Activated T-helper 1 cell treated with Interleukin-2 at 50 U/mL for 16 hours (primary cell): ENCODE data around the gene ARHGEF39.
A peak's percentile ranks its signal among the peaks of the same experiment; 100 is the strongest.
"Not testable (repeated sequence)": the region's sequence is repeated elsewhere in the genome, so short reads cannot be mapped to it uniquely, and the experiment has no call there.

Experiments used
- DNase-seq: peaks from one replicate; pipeline ENCODE4 v3.0.0-alpha.2; 2020; ENCODE audit warnings: low read depth

ARHGEF39 gene

DNA sequence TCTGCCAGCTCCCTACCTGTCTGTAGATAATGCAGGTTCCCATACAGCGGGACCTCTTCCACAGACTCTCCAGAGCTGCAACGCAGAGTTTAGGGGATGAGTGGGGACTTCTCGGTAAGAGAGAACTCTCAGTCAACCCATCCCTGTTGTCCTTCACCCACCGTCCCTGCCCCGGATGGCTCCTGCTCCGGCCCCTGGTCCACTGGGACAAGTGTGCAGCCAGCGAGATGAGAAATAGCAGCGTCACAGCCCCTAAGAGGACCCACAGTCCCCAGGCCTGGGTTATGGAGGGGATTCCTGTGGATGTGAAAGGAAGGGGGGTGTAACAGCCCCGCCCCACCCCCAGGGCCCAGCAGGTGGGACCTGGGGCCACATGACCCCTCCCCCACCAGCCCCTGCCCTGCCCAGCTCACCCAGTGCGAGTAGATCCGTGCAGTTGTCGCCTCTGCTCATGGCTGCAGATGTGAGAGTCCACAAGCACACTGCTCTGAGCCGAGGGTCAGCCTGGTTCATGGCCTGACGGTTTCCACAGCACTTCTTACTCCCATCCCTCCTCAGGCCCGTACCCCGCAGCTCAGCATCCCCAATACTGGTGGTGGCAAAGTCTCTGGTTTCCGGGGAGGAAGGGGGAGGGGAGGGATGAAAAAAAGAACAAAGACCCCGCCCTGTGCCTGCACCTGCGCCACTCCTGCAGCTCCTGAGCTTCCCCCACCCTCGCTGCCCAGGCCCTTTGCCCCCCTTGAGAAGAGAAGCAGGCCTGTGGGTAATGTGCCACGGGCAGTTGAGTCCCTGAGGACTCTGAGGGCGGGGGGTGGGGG lies 14.4 kb downstream of the ARHGEF39 start, which contains the start of gene SIT1:
Gene SIT1 (minus strand): TSS at position 591 of the 818 bp plus-strand sequence. CDS start 78 bp downstream, at position 513.
- DNase-seq, result no peak

GRCh38 chr9:35649431-35650340 lies 15.3 kb downstream of the ARHGEF39 start:
- DNase-seq, result no peak

DNA sequence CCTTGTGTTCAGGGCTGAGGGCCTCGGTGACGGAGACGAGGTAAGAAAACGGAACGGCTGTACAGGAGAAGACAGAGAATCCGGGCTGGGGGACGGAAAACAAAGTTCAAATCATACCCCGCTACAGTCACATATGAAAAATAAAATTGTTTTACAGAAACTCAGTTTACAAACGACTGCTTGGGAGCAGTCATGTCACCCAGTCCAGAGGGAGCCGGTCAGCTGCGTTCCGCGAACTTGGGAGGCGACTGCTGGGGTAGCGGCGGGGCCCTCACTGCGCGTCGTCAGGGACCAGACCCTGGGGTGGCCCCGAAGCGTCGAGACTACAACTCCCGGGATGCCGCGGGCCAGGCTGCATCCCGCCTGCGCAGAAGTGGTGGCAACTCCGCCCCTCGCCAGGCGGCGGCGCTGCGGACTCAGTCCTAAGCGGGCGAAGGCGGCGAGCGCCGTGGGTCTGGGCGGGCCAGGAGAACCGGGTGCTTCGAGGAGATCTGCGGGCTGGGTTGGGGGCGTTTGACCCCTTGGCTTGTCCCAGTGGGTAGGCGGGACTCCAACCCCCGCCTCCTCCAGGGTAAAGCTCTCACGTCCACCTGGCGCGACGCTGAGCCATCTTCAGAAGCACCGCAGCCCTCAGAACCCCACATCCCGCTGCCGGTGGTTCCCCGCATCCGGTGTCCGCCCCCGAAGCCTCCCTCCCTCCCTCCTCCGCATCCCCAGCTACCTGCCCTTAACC lies 18.3 kb downstream of the ARHGEF39 start:
- DNase-seq, result peak; percentile 81

DNA sequence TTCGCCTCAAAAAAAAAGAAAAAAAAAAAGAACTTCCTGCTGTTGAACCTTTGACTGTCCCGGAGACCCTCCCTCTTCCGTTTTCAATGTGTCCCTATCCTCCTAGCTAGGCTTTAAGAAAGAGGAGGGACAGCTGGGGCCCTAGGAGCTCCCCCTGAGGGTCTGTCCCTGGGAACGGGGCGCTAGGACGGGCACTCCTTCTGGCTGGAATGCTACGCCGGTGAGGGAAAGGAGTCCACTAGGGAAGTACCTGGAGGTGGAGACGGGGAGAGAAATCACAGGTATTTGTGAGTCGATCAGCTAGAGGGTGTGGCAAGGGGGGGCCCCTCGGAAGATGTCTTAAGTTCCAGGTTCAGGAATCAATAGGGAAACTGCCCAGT lies 18.9 kb downstream of the ARHGEF39 start:
- DNase-seq, result no peak

- not testable (repeated sequence) for DNase-seq
Observed at GRCh38 chr9:35645736-35646135, 19.3 kb downstream of the ARHGEF39 start.

GRCh38 chr9:35643046-35643445 lies 21.9 kb downstream of the ARHGEF39 start:
- no peak for DNase-seq

DNA sequence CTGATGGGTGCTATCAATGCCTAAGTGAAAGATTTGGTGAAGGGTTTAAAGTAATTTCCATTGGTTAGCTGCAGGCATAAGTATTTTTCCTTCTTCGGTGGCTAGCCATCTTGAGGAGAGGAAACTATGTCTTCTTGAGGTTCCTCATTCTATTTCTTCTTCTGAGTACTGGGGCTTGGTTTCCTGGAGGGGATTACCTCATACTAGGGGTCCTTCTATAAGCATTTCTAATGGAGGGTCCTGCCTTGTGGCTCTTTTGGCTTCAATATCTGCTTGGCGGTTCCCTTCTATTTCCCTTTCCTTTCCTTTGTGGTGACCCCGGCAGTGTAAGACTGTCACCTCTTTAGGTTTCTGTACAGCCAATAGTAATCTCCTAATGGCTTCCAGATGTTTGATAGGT lies 23.5 kb downstream of the ARHGEF39 start:
- not testable (repeated sequence) for DNase-seq

DNA sequence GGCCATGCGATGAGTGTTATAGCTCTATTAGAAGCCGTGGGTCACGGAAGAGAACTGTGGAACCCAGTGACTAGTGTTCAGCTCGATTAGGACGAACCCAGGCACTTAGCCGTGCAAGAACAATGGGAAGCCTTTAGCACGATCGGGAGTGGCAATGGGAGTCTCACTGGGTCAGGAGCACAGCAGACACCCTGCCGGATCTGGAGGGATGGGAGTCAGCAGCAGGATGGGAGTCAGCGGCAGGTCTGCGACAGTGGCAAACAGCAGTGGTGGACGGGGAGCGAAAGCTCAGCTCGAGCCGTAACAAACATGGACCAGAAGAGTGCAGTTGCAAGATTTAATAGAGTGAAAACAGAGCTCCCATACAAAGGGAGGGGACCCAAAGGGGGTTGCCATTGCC lies 24.6 kb downstream of the ARHGEF39 start:
- not testable (repeated sequence) for DNase-seq

- no peak for DNase-seq
Observed at GRCh38 chr9:35639631-35640030, 25.4 kb downstream of the ARHGEF39 start.

- not testable (repeated sequence) for DNase-seq
Observed at GRCh38 chr9:35639225-35639624, 25.8 kb downstream of the ARHGEF39 start.

DNA sequence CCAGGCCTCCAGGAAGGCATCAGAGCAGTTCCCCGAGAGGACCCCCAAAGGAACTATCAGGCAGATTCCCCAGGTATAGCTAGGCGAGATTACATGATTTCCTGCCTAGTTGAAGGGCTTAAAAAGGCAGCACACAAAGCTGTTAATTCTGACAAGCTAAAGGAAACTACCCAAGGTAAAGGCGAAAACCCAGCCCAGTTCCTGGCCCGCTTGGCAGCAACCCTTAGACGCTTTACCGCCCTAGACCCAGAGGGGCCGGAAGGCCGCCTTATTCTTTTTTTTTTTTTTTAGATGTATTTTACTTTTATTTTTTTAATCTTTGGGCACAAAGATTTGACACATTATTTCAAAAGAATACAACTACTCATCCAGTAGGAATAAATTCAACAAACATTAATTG lies 26.2 kb downstream of the ARHGEF39 start:
- DNase-seq, result not testable (repeated sequence)

GRCh38 chr9:35637427-35637955 lies 27.5 kb downstream of the ARHGEF39 start:
- DNase-seq, result not testable (repeated sequence)

DNA sequence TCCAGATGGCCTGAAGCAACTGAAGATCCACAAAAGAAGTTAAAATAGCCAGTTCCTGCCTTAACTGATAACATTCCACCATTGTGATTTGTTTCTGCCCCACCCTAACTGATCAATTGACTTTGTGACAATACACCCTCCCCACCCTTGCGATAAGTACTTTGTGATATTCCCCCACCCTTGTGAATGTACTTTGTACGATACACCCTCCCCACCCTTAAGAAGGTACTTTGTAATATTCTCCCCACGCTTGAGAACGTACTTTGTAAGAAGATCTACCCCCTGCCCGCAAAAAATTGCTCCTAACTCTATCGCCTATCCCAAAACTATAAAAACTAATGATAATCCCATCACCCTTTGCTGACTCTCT lies 28.1 kb downstream of the ARHGEF39 start:
- not testable (repeated sequence) for DNase-seq

DNA sequence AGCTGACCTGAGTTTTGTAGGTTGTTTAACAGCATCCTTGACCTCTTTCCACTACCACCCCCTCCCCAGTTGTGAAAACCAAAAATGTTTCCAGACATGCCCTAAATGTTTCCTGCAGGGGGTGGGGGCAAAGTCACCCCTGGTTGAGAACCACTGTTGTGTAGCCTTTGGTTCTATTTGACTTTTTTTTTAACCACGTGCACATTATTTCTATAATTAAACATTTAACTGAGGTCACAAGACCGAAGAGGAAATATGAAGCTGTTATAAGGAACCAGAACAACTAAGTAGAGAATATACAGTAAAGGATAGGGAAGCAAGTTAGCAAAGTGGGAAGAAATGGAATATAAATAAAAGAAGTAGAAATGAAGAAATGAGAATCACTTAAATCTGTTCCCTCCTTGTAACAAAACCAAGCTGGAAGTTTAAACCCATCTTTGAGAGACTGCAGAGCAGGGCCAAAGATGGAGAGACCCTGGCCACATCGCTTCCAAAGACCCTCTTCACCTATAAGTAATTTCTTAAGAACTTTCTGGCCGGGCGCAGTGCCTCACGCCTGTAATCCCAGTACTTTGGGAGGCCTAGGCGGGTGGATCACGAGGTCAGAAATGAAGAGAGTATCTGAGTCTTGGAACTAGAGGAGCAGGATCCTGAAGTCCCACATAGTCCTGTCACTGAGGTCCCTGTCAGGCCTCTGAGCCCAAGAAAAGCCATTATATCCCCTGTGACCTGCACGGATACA lies 28.7 kb downstream of the ARHGEF39 start:
- no peak for DNase-seq

DNA sequence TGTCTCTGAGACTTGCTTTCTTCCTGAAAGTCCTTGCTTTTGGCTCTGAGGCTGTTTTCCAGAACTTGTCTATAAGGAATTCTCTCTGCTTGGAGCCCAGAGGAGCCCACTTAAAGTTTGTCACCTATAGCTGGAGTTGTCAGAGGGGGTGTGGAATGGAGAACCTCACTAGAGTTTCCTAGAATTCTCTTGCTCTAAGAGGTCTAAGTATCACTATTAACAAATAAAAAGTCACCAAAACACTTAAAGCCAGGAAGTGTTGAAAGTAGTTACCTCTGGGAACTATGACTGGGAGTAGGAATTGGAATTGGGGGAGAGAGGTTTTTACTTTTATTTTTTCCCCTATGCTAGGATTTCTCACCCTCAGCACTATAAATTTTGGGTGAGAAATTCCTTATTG lies 29.3 kb downstream of the ARHGEF39 start:
- no peak for DNase-seq

DNA sequence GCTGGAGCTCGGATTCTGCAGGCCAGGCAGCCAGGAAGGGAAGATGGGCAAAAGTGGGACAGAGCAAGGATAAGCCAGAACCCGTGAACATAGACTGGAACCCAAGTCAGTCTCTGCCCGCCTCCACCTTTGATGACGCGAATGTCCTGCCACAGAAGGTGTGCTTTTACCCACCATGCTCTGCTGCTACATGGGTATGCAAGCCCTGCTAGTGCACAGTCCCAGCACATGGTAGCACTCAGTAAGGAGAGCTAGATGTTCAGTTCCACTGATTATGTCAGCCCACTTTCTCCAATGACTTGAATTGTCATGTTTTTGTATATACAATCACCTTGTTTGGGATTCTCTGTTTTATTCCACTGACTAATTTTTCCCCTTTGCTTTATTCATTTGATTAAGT lies 35.4 kb downstream of the ARHGEF39 start:
- no peak for DNase-seq

GRCh38 chr9:35628389-35628991 lies 36.5 kb downstream of the ARHGEF39 start:
- DNase-seq, result no peak

- DNase-seq, result no peak
Observed at GRCh38 chr9:35627575-35627974, 37.4 kb downstream of the ARHGEF39 start.

DNA sequence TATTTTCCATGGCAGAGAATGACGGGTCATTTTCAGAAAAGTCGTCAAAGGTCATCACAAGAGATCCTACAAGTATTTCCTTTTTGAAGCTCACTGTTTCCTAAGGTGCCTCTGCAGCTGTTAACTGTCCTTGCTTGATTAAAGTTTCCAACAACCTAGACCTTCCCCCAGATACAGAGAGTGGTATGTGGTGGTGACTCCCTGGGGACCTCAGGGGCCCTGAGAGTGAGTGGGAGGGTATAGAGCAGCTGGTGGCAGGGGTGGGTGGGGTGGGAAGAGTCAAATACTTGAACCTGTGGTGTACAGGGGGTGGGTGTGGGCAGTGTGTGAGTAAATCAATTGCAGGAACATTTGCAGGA lies 45.2 kb downstream of the ARHGEF39 start:
- no peak for DNase-seq

- DNase-seq, result no peak
Observed at GRCh38 chr9:35618854-35619799, 45.9 kb downstream of the ARHGEF39 start.
